Activated CD4-positive, alpha-beta T cell treated with anti-CD3 and anti-CD28 coated beads, Interleukin-2, amount 10 ng/mL, durations not matched to agents 24 days and 14 days (primary cell): ENCODE measurements around the gene WDR90. TPM values are rescaled to one million over a fixed set of nuclear protein-coding genes. Genes with fewer than 3 reads are reported as not detected.

Experiments
- DNase-seq: peaks from one replicate; pipeline ENCODE4 v3.0.0; 2022
- H3K27ac Mint-ChIP-seq: one replicate; pipeline ENCODE4 v1.8.0; 2022; ENCODE audit warnings: mild to moderate bottlenecking, mixed read lengths
- H3K27me3 Mint-ChIP-seq: one replicate; pipeline ENCODE4 v1.8.0; 2022; ENCODE audit warnings: mixed read lengths
- H3K36me3 Mint-ChIP-seq: one replicate; pipeline ENCODE4 v1.8.0; 2022; ENCODE audit warnings: low read depth, mild to moderate bottlenecking, mixed read lengths
- H3K4me1 Mint-ChIP-seq: one replicate; pipeline ENCODE4 v1.8.0; 2021; ENCODE audit warnings: mixed read lengths
- H3K4me3 Mint-ChIP-seq: one replicate; pipeline ENCODE4 v1.8.0; 2022; ENCODE audit warnings: mild to moderate bottlenecking, moderate library complexity, mixed read lengths
- H3K9me3 Mint-ChIP-seq: one replicate; pipeline ENCODE4 v1.8.0; 2021; ENCODE audit warnings: mixed read lengths
- intact Hi-C: fragments of 100-400 bp; cut with micrococcal nuclease; formaldehyde crosslinking; loops from one replicate; pipeline ENCODE4 v1.15.1; 2023
- total RNA-seq: library from RNA; stranded (reverse); gene quantifications from 2 replicates; pipeline ENCODE4 v1.2.3, GENCODE V29; 2022

WDR90 gene
- total RNA-seq, 1 donor from 2014 or later: 111 TPM

- intact Hi-C loops: no loop called here
Measured at GRCh38 chr16:630249-630814, 18.8 kb upstream of the WDR90 start.

DNA sequence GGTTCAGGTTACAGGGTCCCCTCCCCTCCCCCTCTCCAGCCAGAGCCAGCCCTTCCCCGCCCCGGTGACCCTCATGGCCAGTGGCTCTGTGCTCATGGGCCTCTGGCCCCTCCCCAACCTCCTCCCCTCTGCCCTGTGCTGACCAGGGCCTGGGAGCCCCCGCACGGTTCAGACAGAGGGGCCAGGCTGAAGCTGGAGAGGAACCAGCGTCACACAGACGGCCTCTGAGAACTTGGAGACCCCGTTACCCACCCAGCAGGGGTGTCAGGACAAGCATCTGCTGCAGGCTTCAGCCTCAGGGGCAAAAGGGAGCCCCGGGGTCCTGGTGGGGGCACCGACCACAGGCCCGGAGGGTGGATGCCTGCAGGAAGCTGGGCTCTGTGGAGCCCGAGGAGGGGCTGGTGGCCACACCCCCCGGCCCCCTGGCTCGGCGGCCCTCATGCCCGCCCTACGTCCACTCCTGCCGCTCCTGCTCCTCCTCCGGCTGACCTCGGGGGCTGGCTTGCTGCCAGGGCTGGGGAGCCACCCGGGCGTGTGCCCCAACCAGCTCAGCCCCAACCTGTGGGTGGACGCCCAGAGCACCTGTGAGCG is 18.3 kb upstream of the WDR90 start, which contains the start of gene WFIKKN1:
WFIKKN1 (plus strand) TSS at position 171 of the 591 bp plus-strand sequence; CDS start at position 440, 269 bp downstream.
- DNase-seq: no peak
- Mint-ChIP-seq H3K36me3 (peaks cover 2% of the 10 kb centered on the region), H3K27ac (no peak within 1 kb of the TSS), H3K9me3 (no peaks in the 10 kb centered on the region), H3K4me3 (no peak within 1 kb of the TSS), H3K27me3 (no peaks in the 10 kb centered on the region), H3K4me1 (peaks cover 2% of the 10 kb centered on the region)
- intact Hi-C loops: no loop called here

More at GRCh38 chr16:630249-630814, 18.8 kb upstream of the WDR90 start:
- H3K27ac Mint-ChIP-seq: no peak overlapping the region
- H3K36me3 Mint-ChIP-seq: peaks cover 2% of the 10 kb centered on the region
- peaks cover 2% of the 10 kb centered on the region for H3K4me1 Mint-ChIP-seq
- no peak overlapping the region for H3K4me3 Mint-ChIP-seq
- no peaks in the 10 kb centered on the region for H3K9me3 Mint-ChIP-seq
- H3K27me3 Mint-ChIP-seq: no peaks in the 10 kb centered on the region
- peak; percentile 55 for DNase-seq

DNA sequence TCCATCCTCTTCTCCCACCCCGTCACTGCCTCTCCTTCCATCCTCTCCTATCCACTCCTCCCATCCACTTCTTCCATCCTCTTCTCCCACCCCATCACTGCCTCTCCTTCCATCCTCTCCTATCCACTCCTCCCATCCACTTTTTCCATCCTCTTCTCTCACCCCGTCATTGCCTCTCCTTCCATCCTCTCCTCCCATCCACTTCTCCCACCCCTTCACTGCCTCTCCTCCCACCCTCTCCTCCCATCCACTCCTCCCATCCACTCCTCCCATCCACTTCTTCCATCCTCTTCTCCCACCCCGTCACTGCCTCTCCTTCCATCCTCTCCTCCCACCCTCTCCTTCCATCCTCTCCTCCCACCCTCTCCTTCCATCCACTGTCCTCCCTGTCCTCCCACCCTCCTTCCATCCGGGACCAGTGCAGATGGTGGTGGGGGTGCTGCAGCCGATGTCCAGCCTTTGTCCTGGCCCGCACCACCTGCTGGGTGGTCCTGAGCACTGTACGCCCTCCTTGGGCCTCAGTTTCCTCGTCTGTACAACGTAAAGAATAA is 17.3 kb upstream of the WDR90 start:
- DNase-seq: no peak
- intact Hi-C loops: no loop called here
- Mint-ChIP-seq H3K9me3 (no peaks in the 10 kb centered on the region), H3K4me3 (no peak overlapping the region), H3K27ac (no peak overlapping the region), H3K4me1 (peaks cover 6% of the 10 kb centered on the region), H3K36me3 (no peaks in the 10 kb centered on the region), H3K27me3 (peaks cover 2% of the 10 kb centered on the region)

GRCh38 chr16:632486-633335 is 16.5 kb upstream of the WDR90 start:
- Mint-ChIP-seq H3K27ac (no peak overlapping the region), H3K9me3 (no peaks in the 10 kb centered on the region), H3K4me1 (peaks cover 6% of the 10 kb centered on the region), H3K36me3 (no peaks in the 10 kb centered on the region), H3K27me3 (peaks cover 2% of the 10 kb centered on the region), H3K4me3 (no peak overlapping the region)
- intact Hi-C loops: no loop called here
- DNase-seq: no peak

DNA sequence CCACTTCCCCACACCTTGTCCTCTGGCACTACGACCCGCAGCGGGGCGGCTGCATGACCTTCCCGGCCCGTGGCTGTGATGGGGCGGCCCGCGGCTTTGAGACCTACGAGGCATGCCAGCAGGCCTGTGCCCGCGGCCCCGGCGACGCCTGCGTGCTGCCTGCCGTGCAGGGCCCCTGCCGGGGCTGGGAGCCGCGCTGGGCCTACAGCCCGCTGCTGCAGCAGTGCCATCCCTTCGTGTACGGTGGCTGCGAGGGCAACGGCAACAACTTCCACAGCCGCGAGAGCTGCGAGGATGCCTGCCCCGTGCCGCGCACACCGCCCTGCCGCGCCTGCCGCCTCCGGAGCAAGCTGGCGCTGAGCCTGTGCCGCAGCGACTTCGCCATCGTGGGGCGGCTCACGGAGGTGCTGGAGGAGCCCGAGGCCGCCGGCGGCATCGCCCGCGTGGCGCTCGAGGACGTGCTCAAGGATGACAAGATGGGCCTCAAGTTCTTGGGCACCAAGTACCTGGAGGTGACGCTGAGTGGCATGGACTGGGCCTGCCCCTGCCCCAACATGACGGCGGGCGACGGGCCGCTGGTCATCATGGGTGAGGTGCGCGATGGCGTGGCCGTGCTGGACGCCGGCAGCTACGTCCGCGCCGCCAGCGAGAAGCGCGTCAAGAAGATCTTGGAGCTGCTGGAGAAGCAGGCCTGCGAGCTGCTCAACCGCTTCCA is 15.7 kb upstream of the WDR90 start:
- Mint-ChIP-seq H3K9me3 (no peaks in the 10 kb centered on the region), H3K4me1 (peaks cover 6% of the 10 kb centered on the region), H3K4me3 (peak overlapping the region; percentile 48), H3K27me3 (peaks cover 2% of the 10 kb centered on the region), H3K27ac (no peak overlapping the region), H3K36me3 (no peaks in the 10 kb centered on the region)
- intact Hi-C loops: no loop called here
- no peak for DNase-seq

- peak overlapping the region; percentile 48 for H3K4me3 Mint-ChIP-seq
- peak overlapping the region; percentile 15 for H3K27ac Mint-ChIP-seq
- H3K36me3 Mint-ChIP-seq: no peaks in the 10 kb centered on the region
- no peak for DNase-seq
- H3K27me3 Mint-ChIP-seq: peaks cover 2% of the 10 kb centered on the region
- H3K4me1 Mint-ChIP-seq: peaks cover 6% of the 10 kb centered on the region
- H3K9me3 Mint-ChIP-seq: no peaks in the 10 kb centered on the region
- intact Hi-C loops: no loop called here
Measured at GRCh38 chr16:634051-634670, 15.0 kb upstream of the WDR90 start.

- peak overlapping the region; percentile 93 for H3K4me3 Mint-ChIP-seq
- intact Hi-C loops: no loop called here
- H3K27me3 Mint-ChIP-seq: peaks cover 2% of the 10 kb centered on the region
- peak overlapping the region; percentile 78 for H3K27ac Mint-ChIP-seq
- no peaks in the 10 kb centered on the region for H3K36me3 Mint-ChIP-seq
- DNase-seq: no peak
- H3K4me1 Mint-ChIP-seq: peaks cover 6% of the 10 kb centered on the region
- H3K9me3 Mint-ChIP-seq: no peaks in the 10 kb centered on the region
Measured at GRCh38 chr16:634996-635395, 14.2 kb upstream of the WDR90 start.

DNA sequence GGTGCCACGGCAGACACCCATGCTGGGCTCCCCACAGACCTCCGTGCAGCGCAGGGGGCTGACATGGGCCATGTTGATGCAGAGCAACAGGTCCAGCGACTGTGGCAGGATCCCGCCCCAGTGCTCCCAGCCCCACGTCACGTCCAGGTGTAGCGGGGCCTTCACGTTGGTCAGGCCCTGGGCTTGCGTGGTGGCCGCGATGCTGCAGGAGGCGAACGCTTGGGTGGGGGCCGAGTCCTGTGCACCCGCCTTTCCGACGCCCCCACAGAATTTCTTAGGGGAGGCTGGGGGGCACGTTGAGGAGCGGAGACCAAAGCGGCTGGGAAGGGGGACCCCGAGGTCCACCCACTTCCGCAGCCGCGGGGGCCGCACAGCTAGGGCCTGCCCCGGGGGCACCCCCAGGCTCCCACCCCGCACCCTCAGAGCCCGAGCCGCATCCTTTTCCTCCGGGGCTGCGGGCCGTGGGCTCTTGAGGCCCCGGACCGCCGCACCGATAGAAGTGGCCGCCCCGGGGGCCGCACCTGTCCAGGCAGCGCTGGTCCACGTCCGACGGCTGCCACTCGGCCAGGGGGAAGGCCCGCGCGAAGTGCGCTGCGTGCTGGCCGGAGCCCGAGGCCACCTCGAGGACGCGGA is 13.5 kb upstream of the WDR90 start:
- Mint-ChIP-seq H3K4me3 (peak overlapping the region; percentile 93), H3K27ac (peak overlapping the region; percentile 29), H3K27me3 (peaks cover 2% of the 10 kb centered on the region), H3K9me3 (no peaks in the 10 kb centered on the region), H3K36me3 (no peaks in the 10 kb centered on the region), H3K4me1 (peaks cover 6% of the 10 kb centered on the region)
- intact Hi-C loops: loop anchor here (1.0 to 2.0 kb wide), 3 partner anchors 46 to 108 kb away; partner anchors contain the start of genes CAPN15 and JMJD8
- DNase-seq: peak; percentile 72

DNA sequence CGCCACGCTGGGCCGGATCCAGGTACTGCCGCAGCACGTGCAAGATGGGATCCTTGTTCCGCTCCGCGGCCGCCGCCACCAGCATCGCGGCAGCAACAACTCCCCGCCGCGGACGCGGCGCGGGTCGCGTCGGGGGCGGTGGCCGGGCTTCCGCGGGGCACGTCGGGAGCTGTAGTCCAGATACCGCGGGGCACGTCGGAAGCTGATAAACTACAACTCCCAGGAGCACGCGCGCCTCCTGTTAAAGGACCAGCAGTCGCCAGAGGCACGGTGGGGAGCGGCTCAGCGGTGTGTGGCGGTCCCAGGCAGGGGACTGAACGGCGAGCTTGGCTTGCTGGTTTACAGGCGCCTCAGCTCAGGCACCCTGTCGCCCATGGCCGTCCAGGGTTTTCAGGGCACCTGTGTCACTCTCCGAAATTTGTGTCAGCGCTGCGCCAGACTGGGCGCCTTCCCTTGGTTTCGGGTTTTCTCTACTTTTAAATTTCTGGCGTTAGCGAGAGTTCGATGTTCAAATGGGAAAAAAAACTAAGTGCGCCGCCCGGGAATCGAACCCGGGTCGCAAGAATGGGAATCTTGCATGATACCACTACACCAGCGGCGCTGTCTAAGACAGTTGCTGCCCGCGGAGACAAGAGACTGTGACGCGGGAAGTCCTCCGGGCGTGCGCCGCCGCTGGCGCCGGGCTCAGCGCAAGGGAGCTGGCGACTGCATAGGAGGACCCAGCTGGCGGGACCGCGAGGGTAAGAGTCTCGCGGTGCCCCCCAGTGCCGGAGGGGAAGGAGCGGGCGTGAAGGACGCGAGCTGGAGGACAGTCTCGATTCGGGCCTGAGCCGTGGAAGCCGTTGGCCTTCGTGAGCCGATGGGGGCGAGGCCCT is 12.7 kb upstream of the WDR90 start, which contains the start of gene METTL26:
METTL26 (minus strand) TSS at position 100 of the 875 bp plus-strand sequence; CDS start at position 85, 15 bp downstream.
- Mint-ChIP-seq H3K4me1 (peaks cover 6% of the 10 kb centered on the region), H3K4me3 (peak within 1 kb of the TSS; percentile 93), H3K36me3 (no peaks in the 10 kb centered on the region), H3K27me3 (peaks cover 2% of the 10 kb centered on the region), H3K27ac (peak within 1 kb of the TSS; percentile 95), H3K9me3 (no peaks in the 10 kb centered on the region)
- intact Hi-C loops: loop anchor here (1.0 to 2.0 kb wide), 4 partner anchors 13 to 109 kb away; partner anchors contain the start of genes CAPN15, JMJD8 and WDR90
- peak; percentile 98 for DNase-seq

- peaks cover 2% of the 10 kb centered on the region for H3K27me3 Mint-ChIP-seq
- peak; percentile 93 for DNase-seq
- peak overlapping the region; percentile 95 for H3K27ac Mint-ChIP-seq
- peak overlapping the region; percentile 93 for H3K4me3 Mint-ChIP-seq
- intact Hi-C loops: loop anchor here (1.0 to 2.0 kb wide), 2 partner anchors 12 to 47 kb away; partner anchors contain the start of genes JMJD8 and WDR90
- no peaks in the 10 kb centered on the region for H3K9me3 Mint-ChIP-seq
- peaks cover 6% of the 10 kb centered on the region for H3K4me1 Mint-ChIP-seq
- H3K36me3 Mint-ChIP-seq: no peaks in the 10 kb centered on the region
Measured at GRCh38 chr16:637081-638018, 11.8 kb upstream of the WDR90 start.

GRCh38 chr16:638034-638543 is 11.1 kb upstream of the WDR90 start:
- Mint-ChIP-seq H3K4me1 (peaks cover 6% of the 10 kb centered on the region), H3K27ac (no peak overlapping the region), H3K4me3 (no peak overlapping the region), H3K27me3 (peaks cover 2% of the 10 kb centered on the region), H3K9me3 (no peaks in the 10 kb centered on the region), H3K36me3 (no peaks in the 10 kb centered on the region)
- intact Hi-C loops: no loop called here
- DNase-seq: no peak
